HepG2 (cell line): ENCODE results near the gene NSUN6. TPM values are rescaled to one million over a fixed set of nuclear protein-coding genes. Genes with fewer than 3 reads are reported as not detected.

ENCODE experiments used
- ATAC-seq: fragments of 200-7000 bp; cut with Tn5 transposase; 3 replicates; pipeline ENCODE4 v1.9.1; 2020; ENCODE audit warnings: mild to moderate bottlenecking, moderate library complexity
- BruUV-seq: library from RNA; stranded (reverse); fragments of 400-500 nt; replicated peaks from 2 replicates; lab custom pipeline; 2021; lab: Mats Ljungman, UMichigan
- CTCF ChIA-PET: fragments of 300-600 bp; formaldehyde crosslinking; extraction: SDS; loops from one replicate; lab custom pipeline; 2021; ENCODE audit warnings: low total read pairs, inconsistent platforms, low intra/inter-chr PET ratio; lab: Yijun Ruan, JAX
- POLR2A ChIA-PET: fragments of 350-600 bp; sonication (Branson Sonifier 250); formaldehyde crosslinking; loops from one replicate; lab custom pipeline; 2020; ENCODE audit warnings: antibody characterized with exemption, inconsistent platforms; lab: Yijun Ruan, JAX
- DNase-seq: peaks from one replicate; pipeline ENCODE4 v3.0.0-alpha.2; 2015; ENCODE audit warnings: low spot score
- FAIRE-seq: peaks from 3 replicates; lab custom pipeline; 2011; peaks lifted over from hg19 to GRCh38; lab: Jason Lieb, UNC
- H2AFZ ChIP-seq: one replicate; pipeline ENCODE4 v1.6.1; 2011; ENCODE audit warnings: low read length, inconsistent platforms
- H3K27ac ChIP-seq: fragments of 300-600 bp; 3 replicates; pipeline ENCODE4 v1.8.0; 2011; ENCODE audit warnings: mixed run types, mild to moderate bottlenecking, mixed read lengths, low read length, inconsistent platforms; ENCODE audit not compliant: insufficient read depth; ENCODE audit errors: extremely low read length
- H3K27me3 ChIP-seq, 2 experiments: fragments of 200-600 bp in 1 of 2; 2 replicates in 1 of 2; 3 replicates in 1 of 2; pipeline versions ENCODE4 v1.6.0 to v1.8.0; 2011; ENCODE audit warnings: low read length in 2 of 2, mild to moderate bottlenecking in 2 of 2, moderate library complexity in 2 of 2, inconsistent platforms in 1 of 2; ENCODE audit not compliant: insufficient read depth in 2 of 2, control insufficient read depth in 1 of 2
- H3K36me3 ChIP-seq, 2 experiments: fragments of 200-600 bp in 1 of 2; replicated peaks in 1 of 2; 2 replicates in 1 of 2; 3 replicates in 1 of 2; pipeline versions ENCODE4 v1.5.1 to v1.8.0; 2011; ENCODE audit warnings: low read length in 2 of 2, inconsistent platforms in 1 of 2; ENCODE audit not compliant: insufficient read depth in 2 of 2, control insufficient read depth in 1 of 2
- H3K4me1 ChIP-seq: 2 replicates; pipeline ENCODE4 v1.5.1; 2012; ENCODE audit warnings: low read length, inconsistent platforms; ENCODE audit not compliant: insufficient read depth
- H3K4me2 ChIP-seq: 2 replicates; pipeline ENCODE4 v1.6.0; 2011; ENCODE audit warnings: low read depth, low read length, inconsistent platforms
- H3K4me3 ChIP-seq, 3 experiments: fragments of 200-600 bp in 1 of 3; sonication (generic), shearing (Covaris generic) in 1 of 3; replicated peaks in 1 of 3; 2 replicates each; pipeline ENCODE4 v1.5.1; 2011 to 2016; ENCODE audit warnings: low read length in 3 of 3, inconsistent platforms in 2 of 3, low read depth in 2 of 3, mild to moderate bottlenecking in 2 of 3, control low read depth in 1 of 3, mixed read lengths in 1 of 3; ENCODE audit not compliant: insufficient read depth in 1 of 3
- H3K79me2 ChIP-seq: one replicate; pipeline ENCODE4 v1.6.1; 2011; ENCODE audit warnings: low read length, inconsistent platforms; ENCODE audit not compliant: insufficient read depth
- H3K9ac ChIP-seq: 2 replicates; pipeline ENCODE4 v1.6.0; 2011; ENCODE audit warnings: mild to moderate bottlenecking, low read depth, low read length, inconsistent platforms; ENCODE audit not compliant: insufficient read depth
- H3K9me3 ChIP-seq: 2 replicates; pipeline ENCODE4 v1.5.1; 2012; ENCODE audit warnings: mild to moderate bottlenecking, low read length
- H4K20me1 ChIP-seq: 2 replicates; pipeline ENCODE4 v1.6.0; 2011; ENCODE audit warnings: inconsistent platforms, mild to moderate bottlenecking, low read length, moderate library complexity; ENCODE audit not compliant: insufficient read depth
- ETV5 ChIP-seq: IDR thresholded peaks from 2 replicates; pipeline ENCODE4 v1.6.1; 2018; ENCODE audit warnings: missing biosample characterization, missing genetic modification reagents, inconsistent platforms, borderline replicate concordance
- MAFG ChIP-seq: sonication (generic); formaldehyde crosslinking; IDR thresholded peaks from 2 replicates; pipeline ENCODE4 v1.5.1; 2020; ENCODE audit warnings: mild to moderate bottlenecking, missing genetic modification reagents
- MYNN ChIP-seq: sonication (generic); formaldehyde crosslinking; IDR thresholded peaks from 2 replicates; pipeline ENCODE4 v1.4.0; 2020; ENCODE audit warnings: mild to moderate bottlenecking, low read depth, missing genetic modification reagents
- PRMT3 ChIP-seq: sonication (generic); formaldehyde crosslinking; IDR thresholded peaks from 2 replicates; pipeline ENCODE4 v1.8.1; 2022; ENCODE audit warnings: low read depth, mild to moderate bottlenecking, moderate library complexity, missing genetic modification reagents, borderline replicate concordance
- RAD21 ChIP-seq: fragments of 450-650 bp; formaldehyde crosslinking; IDR thresholded peaks from 2 replicates; pipeline ENCODE4 v1.5.0; 2020; ENCODE audit warnings: mild to moderate bottlenecking
- REXO4 ChIP-seq: sonication (generic); formaldehyde crosslinking; IDR thresholded peaks from 2 replicates; pipeline ENCODE4 v1.8.0; 2022; ENCODE audit warnings: missing genetic modification reagents, mild to moderate bottlenecking, borderline replicate concordance
- ZBTB38 ChIP-seq: sonication (generic); formaldehyde crosslinking; IDR thresholded peaks from 2 replicates; pipeline ENCODE4 v1.5.1; 2020; ENCODE audit warnings: mild to moderate bottlenecking, missing genetic modification reagents
- ZNF367 ChIP-seq: sonication (generic); formaldehyde crosslinking; IDR thresholded peaks from 2 replicates; pipeline ENCODE4 v1.4.0; 2020; ENCODE audit warnings: missing genetic modification reagents, borderline replicate concordance
- ZNF614 ChIP-seq: IDR thresholded peaks from 2 replicates; pipeline ENCODE4 v1.6.1; 2018; ENCODE audit warnings: missing biosample characterization, missing genetic modification reagents, inconsistent platforms, borderline replicate concordance
- WGBS: methylation state at CpG from one replicate; pipeline ENCODE4 v1.1.6; 2017; ENCODE audit warnings: low lambda C conversion rate; 5-methylcytosine and 5-hydroxymethylcytosine counted together
- in situ Hi-C: cut with HindIII; loops from 2 replicates; pipeline ENCODE4 v1.10.0; 2017; ENCODE audit warnings: low pct_unique_long_range_greater_than_20kb; ENCODE audit not compliant: extremely low pct_ligation_motif_present
- intact Hi-C: fragments of 100-400 bp; cut with micrococcal nuclease; formaldehyde crosslinking; loops from one replicate; pipeline ENCODE4 v1.10.0; 2022; ENCODE audit not compliant: unreplicated experiment
- polyA plus RNA-seq, 8 experiments: library from polyadenylated mRNA; depleted of rRNA in 3 of 8; stranded (reverse) in 7 of 8; unstranded in 1 of 8; fragments of >200 nt; fragmentation: Illumina TruSeq in 4 of 8; extraction: Trizol in 4 of 8; gene quantifications; 2 replicates each; pipeline versions ENCODE4 v1.2.1 to v1.2.3, GENCODE V29; 2011 to 2016; ENCODE audit warnings: low read depth in 4 of 8, missing spikeins in 1 of 8, mixed read lengths in 1 of 8; ENCODE audit not compliant: insufficient read depth in 1 of 8
- total RNA-seq, 5 experiments: library from RNA; depleted of rRNA; stranded (reverse); fragments of >200 nt; fragmentation: Illumina TruSeq; extraction: Trizol; gene quantifications; 2 replicates each; pipeline ENCODE4 v1.2.3, GENCODE V29; 2016; ENCODE audit warnings: low read depth in 1 of 5
- TF ChIP-seq, protein P1 (sequence below): sonication (generic); formaldehyde crosslinking; IDR thresholded peaks from 2 replicates; pipeline ENCODE4 v1.4.0; 2020; ENCODE audit warnings: missing genetic modification reagents
- TF ChIP-seq, protein P2 (sequence below): sonication (generic); formaldehyde crosslinking; IDR thresholded peaks from 2 replicates; pipeline ENCODE4 v1.8.0; 2023; ENCODE audit warnings: mild to moderate bottlenecking, missing genetic modification reagents
- TF ChIP-seq, protein P3 (sequence below): sonication (generic); formaldehyde crosslinking; IDR thresholded peaks from 2 replicates; pipeline ENCODE4 v1.4.0; 2020; ENCODE audit warnings: missing genetic modification reagents
- TF ChIP-seq, protein P4 (sequence below), 2 experiments: sonication (generic) in 1 of 2; formaldehyde crosslinking in 1 of 2; IDR thresholded peaks; 2 replicates each; pipeline versions ENCODE4 v1.5.1 to v1.6.1; 2011 to 2020; ENCODE audit warnings: borderline replicate concordance in 1 of 2, low read depth in 1 of 2, low read length in 1 of 2, mild to moderate bottlenecking in 1 of 2, missing genetic modification reagents in 1 of 2, moderate library complexity in 1 of 2
- TF ChIP-seq, protein P5 (sequence below): sonication (generic); formaldehyde crosslinking; IDR thresholded peaks from 2 replicates; pipeline ENCODE4 v1.5.1; 2020; ENCODE audit warnings: missing genetic modification reagents, mild to moderate bottlenecking, borderline replicate concordance

The NSUN6 gene
- total and polyA plus RNA-seq, 2 of the 13 experiments (the other 11 are each of a cell fraction or from before 2014, with no cell fraction given), result 17.2 to 19.3 TPM

DNA sequence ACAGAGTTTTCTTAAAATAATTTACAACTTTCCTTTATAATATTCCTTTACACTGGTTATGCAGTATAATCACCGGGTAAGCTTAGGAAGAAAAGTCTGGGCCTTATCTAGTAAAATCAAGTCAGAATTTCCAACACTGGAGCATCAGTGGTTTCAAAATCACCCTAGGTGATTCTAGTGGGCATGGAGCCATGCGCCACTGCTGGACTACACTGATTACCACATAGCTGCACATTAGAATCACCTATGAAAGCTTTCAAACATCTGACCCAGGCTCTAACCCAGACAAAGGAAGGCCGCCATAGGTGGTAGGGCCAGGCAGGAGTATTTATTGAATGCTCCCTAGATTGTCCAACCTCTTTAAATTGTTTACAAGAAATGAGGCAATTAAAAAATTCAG is 52.0 kb downstream of the NSUN6 start (continued):
- TF ChIP-seq ETV5 (CRISPR knock-in tag), result no peak
- no peak for TF ChIP-seq PRMT3 (CRISPR knock-in tag)

DNA sequence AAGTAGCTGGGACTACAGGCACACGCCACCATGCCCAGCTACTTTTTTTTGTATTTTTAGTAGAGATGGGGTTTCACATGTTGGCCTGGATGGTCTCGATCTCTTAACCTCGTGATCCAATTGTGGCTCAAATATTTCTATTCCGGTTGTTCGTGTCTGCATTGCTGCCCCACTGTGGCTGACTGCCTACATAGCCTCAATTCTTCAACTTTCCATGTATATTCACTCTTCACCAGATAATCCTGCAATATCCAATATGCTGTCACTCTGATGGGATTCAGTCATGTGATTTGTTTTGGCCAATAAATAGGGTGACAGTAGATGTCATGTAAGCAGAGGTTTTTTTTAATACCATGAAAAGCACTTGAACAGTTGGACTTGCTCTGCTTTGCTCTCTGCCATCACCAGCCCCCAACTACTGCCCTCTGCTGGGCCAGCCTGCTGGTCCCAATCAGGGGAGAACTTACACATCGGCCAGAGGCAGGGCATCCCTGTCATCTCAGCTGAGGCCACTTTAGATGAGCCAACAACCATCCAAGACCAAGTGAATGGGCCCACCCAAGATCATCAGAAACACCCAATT is 56.7 kb downstream of the NSUN6 start:
- Histone ChIP-seq H3K4me2 (no peak overlapping the region), H3K9me3 (no peaks in the 10 kb centered on the region), H2AFZ (no peak overlapping the region), H3K36me3 (peaks cover 0 to 8% of the 10 kb centered on the region in 2 experiments; a peak in 1 of 5 replicates), H3K79me2 (no peaks in the 10 kb centered on the region), H3K27ac (no peak overlapping the region), H3K9ac (no peak overlapping the region), H3K27me3 (no peaks in the 10 kb centered on the region), H3K4me1 (no peaks in the 10 kb centered on the region), H4K20me1 (no peaks in the 10 kb centered on the region), H3K4me3 (no peak overlapping the region)
- in situ Hi-C loops, result no loop called here
- POLR2A ChIA-PET, result no interaction called here
- FAIRE-seq, result peak; percentile 52
- peak; percentile 94 for ATAC-seq
- peak; percentile 11 for DNase-seq
- intact Hi-C loops, result no loop called here
- CTCF ChIA-PET, result interaction anchor here (1.0 kb wide), 1 partner anchor 56 kb away, joined by 6 read pairs; the partner anchor contains the start of gene NSUN6
- WGBS, result 86% methylated on average over 6 of the region's 6 CpGs
- no TSS peak for BruUV-seq
- TF ChIP-seq, protein P1, sequence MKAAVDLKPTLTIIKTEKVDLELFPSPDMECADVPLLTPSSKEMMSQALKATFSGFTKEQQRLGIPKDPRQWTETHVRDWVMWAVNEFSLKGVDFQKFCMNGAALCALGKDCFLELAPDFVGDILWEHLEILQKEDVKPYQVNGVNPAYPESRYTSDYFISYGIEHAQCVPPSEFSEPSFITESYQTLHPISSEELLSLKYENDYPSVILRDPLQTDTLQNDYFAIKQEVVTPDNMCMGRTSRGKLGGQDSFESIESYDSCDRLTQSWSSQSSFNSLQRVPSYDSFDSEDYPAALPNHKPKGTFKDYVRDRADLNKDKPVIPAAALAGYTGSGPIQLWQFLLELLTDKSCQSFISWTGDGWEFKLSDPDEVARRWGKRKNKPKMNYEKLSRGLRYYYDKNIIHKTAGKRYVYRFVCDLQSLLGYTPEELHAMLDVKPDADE (CRISPR knock-in tag), result no peak
- TF ChIP-seq RAD21 (CRISPR knock-in tag) (peak; percentile 30; the same call in 1 of the 2 replicates), ZNF367 (CRISPR knock-in tag) (no peak), REXO4 (no peak), MAFG (CRISPR knock-in tag) (no peak), ZNF614 (CRISPR knock-in tag) (no peak), ZBTB38 (CRISPR knock-in tag) (no peak), MYNN (CRISPR knock-in tag) (no peak)
- TF ChIP-seq, protein P2, sequence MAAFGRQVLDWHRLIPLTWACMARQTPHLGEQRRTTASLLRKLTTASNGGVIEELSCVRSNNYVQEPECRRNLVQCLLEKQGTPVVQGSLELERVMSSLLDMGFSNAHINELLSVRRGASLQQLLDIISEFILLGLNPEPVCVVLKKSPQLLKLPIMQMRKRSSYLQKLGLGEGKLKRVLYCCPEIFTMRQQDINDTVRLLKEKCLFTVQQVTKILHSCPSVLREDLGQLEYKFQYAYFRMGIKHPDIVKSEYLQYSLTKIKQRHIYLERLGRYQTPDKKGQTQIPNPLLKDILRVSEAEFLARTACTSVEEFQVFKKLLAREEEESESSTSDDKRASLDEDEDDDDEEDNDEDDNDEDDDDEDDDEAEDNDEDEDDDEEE (CRISPR knock-in tag), result no peak
- TF ChIP-seq, protein P3, sequence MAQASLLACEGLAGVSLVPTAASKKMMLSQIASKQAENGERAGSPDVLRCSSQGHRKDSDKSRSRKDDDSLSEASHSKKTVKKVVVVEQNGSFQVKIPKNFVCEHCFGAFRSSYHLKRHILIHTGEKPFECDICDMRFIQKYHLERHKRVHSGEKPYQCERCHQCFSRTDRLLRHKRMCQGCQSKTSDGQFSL (CRISPR knock-in tag), result no peak
- TF ChIP-seq, protein P4, sequence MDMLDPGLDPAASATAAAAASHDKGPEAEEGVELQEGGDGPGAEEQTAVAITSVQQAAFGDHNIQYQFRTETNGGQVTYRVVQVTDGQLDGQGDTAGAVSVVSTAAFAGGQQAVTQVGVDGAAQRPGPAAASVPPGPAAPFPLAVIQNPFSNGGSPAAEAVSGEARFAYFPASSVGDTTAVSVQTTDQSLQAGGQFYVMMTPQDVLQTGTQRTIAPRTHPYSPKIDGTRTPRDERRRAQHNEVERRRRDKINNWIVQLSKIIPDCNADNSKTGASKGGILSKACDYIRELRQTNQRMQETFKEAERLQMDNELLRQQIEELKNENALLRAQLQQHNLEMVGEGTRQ (IDR thresholded peaks at IDR 0.05; ENCODE audit: low read depth, low read length), result no peak
- TF ChIP-seq, protein P4 (CRISPR knock-in tag; IDR thresholded peaks at IDR 0.05; ENCODE audit: borderline replicate concordance), result no peak
- TF ChIP-seq, protein P5, sequence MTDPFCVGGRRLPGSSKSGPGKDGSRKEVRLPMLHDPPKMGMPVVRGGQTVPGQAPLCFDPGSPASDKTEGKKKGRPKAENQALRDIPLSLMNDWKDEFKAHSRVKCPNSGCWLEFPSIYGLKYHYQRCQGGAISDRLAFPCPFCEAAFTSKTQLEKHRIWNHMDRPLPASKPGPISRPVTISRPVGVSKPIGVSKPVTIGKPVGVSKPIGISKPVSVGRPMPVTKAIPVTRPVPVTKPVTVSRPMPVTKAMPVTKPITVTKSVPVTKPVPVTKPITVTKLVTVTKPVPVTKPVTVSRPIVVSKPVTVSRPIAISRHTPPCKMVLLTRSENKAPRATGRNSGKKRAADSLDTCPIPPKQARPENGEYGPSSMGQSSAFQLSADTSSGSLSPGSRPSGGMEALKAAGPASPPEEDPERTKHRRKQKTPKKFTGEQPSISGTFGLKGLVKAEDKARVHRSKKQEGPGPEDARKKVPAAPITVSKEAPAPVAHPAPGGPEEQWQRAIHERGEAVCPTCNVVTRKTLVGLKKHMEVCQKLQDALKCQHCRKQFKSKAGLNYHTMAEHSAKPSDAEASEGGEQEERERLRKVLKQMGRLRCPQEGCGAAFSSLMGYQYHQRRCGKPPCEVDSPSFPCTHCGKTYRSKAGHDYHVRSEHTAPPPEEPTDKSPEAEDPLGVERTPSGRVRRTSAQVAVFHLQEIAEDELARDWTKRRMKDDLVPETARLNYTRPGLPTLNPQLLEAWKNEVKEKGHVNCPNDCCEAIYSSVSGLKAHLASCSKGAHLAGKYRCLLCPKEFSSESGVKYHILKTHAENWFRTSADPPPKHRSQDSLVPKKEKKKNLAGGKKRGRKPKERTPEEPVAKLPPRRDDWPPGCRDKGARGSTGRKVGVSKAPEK (CRISPR knock-in tag), result no peak
